GM12872 (cell line): ENCODE measurements around the gene GP1BB.

Experiments
- CTCF ChIP-seq: IDR thresholded peaks from 3 replicates; pipeline ENCODE4 v1.5.1; 2011; ENCODE audit warnings: low read depth, mild to moderate bottlenecking, low read length, moderate library complexity; ENCODE audit not compliant: insufficient read depth

The GP1BB gene

DNA sequence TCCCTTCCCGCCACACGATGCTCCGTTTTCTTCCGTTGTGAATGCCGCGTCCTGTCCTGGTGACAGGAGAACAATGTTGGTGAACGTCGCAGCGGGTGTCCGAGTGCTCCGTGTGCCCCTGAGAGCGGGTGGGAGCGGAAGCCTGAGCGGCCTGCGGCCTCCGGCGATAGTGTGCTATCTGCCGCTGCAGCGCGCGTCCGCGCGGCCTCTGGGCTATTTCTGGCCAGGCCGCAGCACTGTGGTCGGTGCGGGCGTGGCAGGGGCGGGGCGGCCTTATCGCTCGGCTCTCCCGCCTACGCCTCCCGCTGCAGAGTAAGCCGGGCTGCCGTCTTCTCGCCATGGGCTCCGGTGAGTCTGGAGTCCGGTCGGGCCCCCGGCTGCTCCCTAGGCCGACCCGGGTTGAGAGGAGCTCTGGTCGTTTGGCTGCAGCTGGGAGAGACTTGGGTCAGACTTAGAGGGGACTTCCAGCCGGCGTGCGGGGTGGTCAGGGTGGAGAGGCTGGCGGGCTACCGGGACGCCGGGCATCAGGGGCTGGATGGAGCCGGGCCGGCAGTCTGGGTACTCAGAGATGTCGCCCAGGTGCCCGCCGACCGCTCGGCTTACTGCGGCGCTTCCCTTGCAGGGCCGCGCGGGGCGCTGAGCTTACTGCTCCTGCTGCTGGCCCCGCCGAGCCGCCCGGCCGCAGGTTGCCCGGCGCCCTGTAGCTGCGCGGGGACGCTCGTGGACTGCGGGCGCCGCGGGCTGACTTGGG lies at the start of gene GP1BB:
GP1BB (plus strand) TSS at position 308 of the 751 bp plus-strand sequence; CDS start at position 339, 31 bp downstream.
- TF ChIP-seq CTCF = 0 out of 3 replicates have a peak, but pooled peaks have one; percentile 3

- no peak for TF ChIP-seq CTCF
Measured at GRCh38 chr22:19673660-19674059, 49.7 kb upstream of the GP1BB start.

DNA sequence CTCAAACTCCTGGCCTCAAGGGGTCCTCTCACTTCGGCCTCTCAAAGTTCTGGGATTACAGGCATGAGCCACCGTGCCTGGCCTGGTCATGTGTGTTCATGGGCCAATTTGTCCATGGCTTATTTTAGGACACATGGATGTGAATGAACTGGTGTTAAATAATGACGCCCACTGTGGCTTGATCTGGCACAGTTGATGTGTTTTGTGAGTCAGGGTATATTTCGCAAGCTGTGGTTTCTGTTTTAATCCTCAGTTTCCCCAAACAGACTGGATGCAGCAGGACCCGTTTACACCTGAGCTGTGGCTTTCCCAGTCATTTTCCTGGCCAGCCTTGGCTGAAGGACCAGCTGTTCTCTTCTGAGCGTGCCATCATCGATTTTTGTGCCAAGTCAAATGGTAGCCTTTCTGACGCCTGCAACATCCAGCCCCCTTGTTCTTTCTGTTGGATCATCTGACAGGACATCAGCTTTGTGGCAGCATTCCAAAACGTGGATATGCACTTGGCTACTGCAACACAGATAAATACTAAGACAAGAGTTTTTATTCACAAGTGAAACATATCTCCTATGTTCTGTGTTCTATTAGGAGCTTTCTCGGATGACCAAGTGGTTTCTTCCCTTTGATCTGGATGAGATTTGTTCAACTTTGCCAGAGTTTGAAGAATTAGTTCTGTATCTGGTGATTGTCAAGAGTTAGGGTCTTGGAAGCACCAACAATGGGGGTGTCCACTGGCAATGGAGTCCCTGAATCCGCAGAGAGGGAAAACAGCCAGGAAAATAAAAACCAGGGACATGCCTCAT lies 49.0 kb upstream of the GP1BB start:
- no peak for TF ChIP-seq CTCF

DNA sequence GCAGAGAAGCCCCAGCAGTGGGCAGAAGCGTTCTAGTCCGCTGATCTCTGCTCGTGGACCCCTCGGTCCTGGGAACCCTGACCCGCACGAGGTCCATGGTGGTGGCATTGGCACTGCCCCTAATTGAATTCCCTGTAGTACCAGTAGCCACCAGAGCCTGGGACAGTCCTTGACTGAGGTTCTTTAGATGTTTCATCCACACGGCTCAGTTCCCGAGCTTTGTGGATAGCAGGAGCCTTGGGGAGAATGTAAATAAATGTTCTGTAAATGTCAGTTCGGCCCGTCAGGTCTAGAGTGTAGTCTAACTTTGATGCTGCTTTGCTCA lies 48.4 kb upstream of the GP1BB start:
- no peak for TF ChIP-seq CTCF

DNA sequence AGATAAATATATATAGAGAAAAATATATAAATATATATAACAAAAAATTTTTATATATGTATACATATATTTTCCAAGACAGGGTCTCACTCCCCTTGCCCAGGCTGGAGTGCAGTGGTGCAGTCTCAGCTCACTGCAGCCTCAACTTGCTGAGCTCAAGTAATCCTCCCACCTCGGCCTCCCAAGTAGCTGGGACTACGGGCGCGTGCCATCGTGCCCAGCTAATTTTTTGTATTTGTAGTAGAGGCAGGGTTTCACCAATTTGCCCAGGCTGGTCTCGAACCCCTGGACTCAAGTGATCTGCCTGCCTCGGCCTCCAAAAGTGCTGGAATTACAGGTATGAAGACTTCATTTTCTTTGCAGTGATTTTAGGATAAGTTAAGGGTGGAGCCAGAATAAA lies 47.9 kb upstream of the GP1BB start:
- TF ChIP-seq CTCF = no peak

GRCh38 chr22:19678949-19679521 lies 44.3 kb upstream of the GP1BB start:
- TF ChIP-seq CTCF = no peak

GRCh38 chr22:19679522-19680101 lies 43.7 kb upstream of the GP1BB start:
- TF ChIP-seq CTCF = peak; percentile 76
